Smooth muscle cell (in vitro differentiated cells): ENCODE results near the gene VPS50. TPM values are rescaled to one million over a fixed set of nuclear protein-coding genes. Genes with fewer than 3 reads are reported as not detected.

Experiments
- DNase-seq: peaks from one replicate; lab custom pipeline; 2025; ENCODE audit not compliant: unreplicated experiment; lab: John Stamatoyannopoulos, UW
- H2AFZ ChIP-seq: fragments of 200-600 bp; sonication (generic); 2 replicates; pipeline ENCODE4 v1.6.0; 2016; ENCODE audit warnings: antibody characterized with exemption, low read depth, mild to moderate bottlenecking
- H3F3A ChIP-seq: fragments of 200-600 bp; sonication (generic); 2 replicates; pipeline ENCODE4 v1.6.0; 2017; ENCODE audit warnings: antibody characterized with exemption, low read depth
- H3K27ac ChIP-seq: fragments of 200-600 bp; sonication (generic); 2 replicates; pipeline ENCODE4 v1.5.1; 2016; ENCODE audit warnings: low read depth, mild to moderate bottlenecking
- H3K27me3 ChIP-seq: fragments of 200-600 bp; sonication (generic); 2 replicates; pipeline ENCODE4 v1.6.1; 2016; ENCODE audit warnings: low read depth, mild to moderate bottlenecking
- H3K36me3 ChIP-seq: fragments of 200-600 bp; sonication (generic); 2 replicates; pipeline ENCODE4 v1.5.1; 2016; ENCODE audit warnings: low read depth
- H3K4me1 ChIP-seq: fragments of 200-600 bp; sonication (generic); 2 replicates; pipeline ENCODE4 v1.5.1; 2016; ENCODE audit warnings: low read depth
- H3K4me2 ChIP-seq: fragments of 200-600 bp; sonication (generic); 2 replicates; pipeline ENCODE4 v1.6.0; 2016; ENCODE audit warnings: mild to moderate bottlenecking
- H3K4me3 ChIP-seq: fragments of 200-600 bp; sonication (generic); 2 replicates; pipeline ENCODE4 v1.5.1; 2016; ENCODE audit warnings: mild to moderate bottlenecking
- H3K79me2 ChIP-seq: fragments of 200-600 bp; sonication (generic); 2 replicates; pipeline ENCODE4 v1.6.0; 2016; ENCODE audit warnings: low read depth, mild to moderate bottlenecking
- H3K9ac ChIP-seq: fragments of 200-600 bp; sonication (generic); 2 replicates; pipeline ENCODE4 v1.6.0; 2016; ENCODE audit warnings: low read depth
- H3K9me3 ChIP-seq: fragments of 200-600 bp; sonication (generic); replicated peaks from 2 replicates; pipeline ENCODE4 v1.5.1; 2016; ENCODE audit warnings: low read depth
- H4K20me1 ChIP-seq: fragments of 200-600 bp; sonication (generic); 2 replicates; pipeline ENCODE4 v1.6.0; 2016; ENCODE audit warnings: low read depth
- WGBS: methylation state at CpG from one replicate; pipeline ENCODE4 v1.1.7; 2016; ENCODE audit warnings: low lambda C conversion rate; 5-methylcytosine and 5-hydroxymethylcytosine counted together
- polyA plus RNA-seq: library from polyadenylated mRNA; unstranded; fragments of >200 nt; fragmentation: Nextera tagmentation; extraction: Ambion mirVana; gene quantifications from 2 replicates; pipeline ENCODE4 v1.2.1, GENCODE V29; 2016
- total RNA-seq: library from RNA; depleted of rRNA; stranded (reverse); fragments of >200 nt; gene quantifications from 2 replicates; pipeline ENCODE4 v1.2.3, GENCODE V29; 2014
- TF ChIP-seq, protein P1 (sequence below): fragments of 200-600 bp; sonication (generic); IDR thresholded peaks from 2 replicates; pipeline ENCODE4 v1.5.1; 2017; ENCODE audit warnings: borderline replicate concordance, mild to moderate bottlenecking, antibody characterized with exemption; ENCODE audit not compliant: insufficient read depth, poor library complexity, severe bottlenecking

The VPS50 gene
- total and polyA plus RNA-seq, 2 experiments from 2014 or later: 7.7 to 26.7 TPM

DNA sequence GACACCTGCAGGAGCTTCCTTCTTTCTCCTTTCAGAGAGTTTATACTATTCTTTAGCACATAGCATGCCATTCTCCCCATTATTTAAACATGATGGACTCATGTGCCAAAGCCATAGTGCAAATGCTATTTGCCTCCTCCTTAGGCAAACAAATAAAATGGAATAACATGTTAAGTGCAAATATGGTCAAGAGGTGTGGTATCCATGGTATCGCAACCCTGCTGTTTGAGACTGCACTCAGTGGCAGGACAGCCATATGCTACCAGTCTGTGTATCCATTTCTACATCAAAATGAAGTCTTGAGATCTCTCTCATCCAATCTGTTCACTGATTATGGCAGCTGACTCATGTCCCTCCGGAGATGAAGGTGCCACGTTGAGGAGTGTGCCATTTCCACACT, 28.7 kb upstream of the VPS50 start:
- H4K20me1 ChIP-seq: no peaks in the 10 kb centered on the region
- H3K4me1 ChIP-seq: no peaks in the 10 kb centered on the region
- H3K36me3 ChIP-seq: no peaks in the 10 kb centered on the region
- H3K27ac ChIP-seq: no peak overlapping the region
- WGBS: 80% methylated on average over 3 of the region's 3 CpGs
- no peak overlapping the region for H3K4me3 ChIP-seq
- H2AFZ ChIP-seq: no peak overlapping the region
- peaks cover 36% of the 10 kb centered on the region for H3K27me3 ChIP-seq
- H3F3A ChIP-seq: no peaks in the 10 kb centered on the region
- no peaks in the 10 kb centered on the region for H3K79me2 ChIP-seq
- DNase-seq: no peak
- no peak overlapping the region for H3K9ac ChIP-seq
- no peaks in the 10 kb centered on the region for H3K9me3 ChIP-seq
- H3K4me2 ChIP-seq: no peak overlapping the region
- TF ChIP-seq, protein P1, sequence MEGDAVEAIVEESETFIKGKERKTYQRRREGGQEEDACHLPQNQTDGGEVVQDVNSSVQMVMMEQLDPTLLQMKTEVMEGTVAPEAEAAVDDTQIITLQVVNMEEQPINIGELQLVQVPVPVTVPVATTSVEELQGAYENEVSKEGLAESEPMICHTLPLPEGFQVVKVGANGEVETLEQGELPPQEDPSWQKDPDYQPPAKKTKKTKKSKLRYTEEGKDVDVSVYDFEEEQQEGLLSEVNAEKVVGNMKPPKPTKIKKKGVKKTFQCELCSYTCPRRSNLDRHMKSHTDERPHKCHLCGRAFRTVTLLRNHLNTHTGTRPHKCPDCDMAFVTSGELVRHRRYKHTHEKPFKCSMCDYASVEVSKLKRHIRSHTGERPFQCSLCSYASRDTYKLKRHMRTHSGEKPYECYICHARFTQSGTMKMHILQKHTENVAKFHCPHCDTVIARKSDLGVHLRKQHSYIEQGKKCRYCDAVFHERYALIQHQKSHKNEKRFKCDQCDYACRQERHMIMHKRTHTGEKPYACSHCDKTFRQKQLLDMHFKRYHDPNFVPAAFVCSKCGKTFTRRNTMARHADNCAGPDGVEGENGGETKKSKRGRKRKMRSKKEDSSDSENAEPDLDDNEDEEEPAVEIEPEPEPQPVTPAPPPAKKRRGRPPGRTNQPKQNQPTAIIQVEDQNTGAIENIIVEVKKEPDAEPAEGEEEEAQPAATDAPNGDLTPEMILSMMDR: no peak

DNA sequence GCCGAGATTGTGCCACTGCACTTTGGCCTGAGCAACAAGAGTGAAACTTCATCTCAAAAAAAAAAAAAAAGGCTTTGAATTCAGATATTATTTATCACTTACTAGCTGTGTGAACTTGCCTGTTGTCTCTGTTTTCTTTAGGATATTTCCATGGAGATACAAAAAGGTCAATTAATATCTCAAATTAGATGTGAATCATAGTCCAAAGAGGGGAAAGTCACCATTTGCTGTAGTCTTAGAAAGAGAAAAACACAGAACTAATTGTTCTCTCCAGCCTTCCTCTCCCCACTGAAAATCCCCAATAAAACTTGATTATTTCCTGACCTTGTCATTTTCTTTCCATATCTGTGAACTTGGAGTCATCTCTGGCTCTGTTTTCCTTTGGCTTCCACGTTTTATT, 27.1 kb upstream of the VPS50 start:
- Histone ChIP-seq H3K9ac (no peak overlapping the region), H3K4me1 (no peaks in the 10 kb centered on the region), H3F3A (no peaks in the 10 kb centered on the region), H3K27me3 (peaks cover 37% of the 10 kb centered on the region), H3K9me3 (no peaks in the 10 kb centered on the region), H2AFZ (no peak overlapping the region), H3K27ac (no peak overlapping the region), H4K20me1 (no peaks in the 10 kb centered on the region), H3K36me3 (no peaks in the 10 kb centered on the region), H3K79me2 (no peaks in the 10 kb centered on the region), H3K4me2 (no peak overlapping the region), H3K4me3 (no peak overlapping the region)
- TF ChIP-seq, protein P1: no peak
- WGBS: 50% methylated on average over 2 of the region's 2 CpGs
- no peak for DNase-seq

DNA sequence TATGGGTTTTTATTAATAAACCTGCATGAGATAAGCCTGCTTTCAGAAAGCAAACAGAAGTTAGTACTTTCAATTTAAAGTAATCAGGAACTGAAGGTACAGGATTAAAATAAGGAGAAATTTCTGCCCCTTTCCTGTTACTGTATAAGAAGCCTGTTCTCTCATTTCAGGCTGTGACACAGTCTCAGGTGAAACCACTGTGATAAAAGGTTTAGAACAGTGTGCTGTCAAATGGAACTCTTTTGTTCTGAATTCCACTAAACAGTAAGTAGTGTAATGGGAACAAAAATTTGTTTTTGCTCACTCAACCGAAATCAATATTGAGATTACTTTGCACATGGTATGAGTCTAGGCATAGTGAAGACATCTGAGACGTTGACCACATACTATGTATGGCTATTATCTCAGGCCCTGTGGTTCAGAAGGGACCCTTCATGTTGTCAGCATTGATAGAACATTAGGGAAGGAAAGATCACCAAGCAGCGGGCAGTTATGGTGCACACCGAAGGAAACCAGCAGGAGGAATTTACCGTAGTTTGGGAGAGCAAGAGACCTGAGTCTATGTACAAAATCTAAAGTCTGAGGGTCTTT, 20.8 kb upstream of the VPS50 start:
- H3K9me3 ChIP-seq: no peaks in the 10 kb centered on the region
- no peak overlapping the region for H2AFZ ChIP-seq
- H3K9ac ChIP-seq: no peak overlapping the region
- no peak overlapping the region for H3K4me3 ChIP-seq
- H3K27me3 ChIP-seq: peaks cover 77% of the 10 kb centered on the region
- H3K4me1 ChIP-seq: no peaks in the 10 kb centered on the region
- H3F3A ChIP-seq: no peaks in the 10 kb centered on the region
- TF ChIP-seq, protein P1: no peak
- no peaks in the 10 kb centered on the region for H3K36me3 ChIP-seq
- DNase-seq: no peak
- WGBS: 75% methylated on average over 5 of the region's 5 CpGs
- no peaks in the 10 kb centered on the region for H3K79me2 ChIP-seq
- H3K4me2 ChIP-seq: no peak overlapping the region
- no peaks in the 10 kb centered on the region for H4K20me1 ChIP-seq
- no peak overlapping the region for H3K27ac ChIP-seq

DNA sequence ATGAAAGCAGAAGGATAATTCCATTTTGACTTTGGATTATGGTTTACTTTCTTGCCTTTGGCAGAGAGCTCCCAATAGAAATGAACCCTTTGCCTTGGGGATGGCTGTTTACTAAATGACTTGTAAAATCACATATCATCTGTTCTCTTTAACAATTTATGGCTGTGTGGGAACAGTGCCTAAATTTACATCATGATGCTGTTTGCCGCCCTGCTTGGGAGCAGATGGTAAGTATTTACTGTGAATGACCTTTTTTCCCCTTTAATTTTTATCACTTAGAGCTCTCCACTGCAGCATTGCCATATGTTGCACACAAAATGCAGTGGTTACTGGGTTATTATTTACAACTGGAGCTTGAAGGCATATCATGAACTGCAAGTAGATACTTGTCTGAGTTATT, 19.3 kb upstream of the VPS50 start:
- 48% methylated on average over 1 of the region's 1 CpG for WGBS
- Histone ChIP-seq H3F3A (no peaks in the 10 kb centered on the region), H4K20me1 (no peaks in the 10 kb centered on the region), H3K27me3 (peaks cover 82% of the 10 kb centered on the region), H3K27ac (no peak overlapping the region), H2AFZ (no peak overlapping the region), H3K4me3 (no peak overlapping the region), H3K79me2 (no peaks in the 10 kb centered on the region), H3K36me3 (no peaks in the 10 kb centered on the region), H3K4me2 (no peak overlapping the region), H3K9ac (no peak overlapping the region), H3K4me1 (no peaks in the 10 kb centered on the region), H3K9me3 (no peaks in the 10 kb centered on the region)
- TF ChIP-seq, protein P1: no peak
- no peak for DNase-seq
